ENCODE results near the gene SMPDL3A. TPM values are rescaled to one million over a fixed set of nuclear protein-coding genes. Genes with fewer than 3 reads are reported as not detected.

Gene SMPDL3A
- total RNA-seq, 1 experiment from 2014 or later, result 0.59 TPM

- no peak overlapping the region for H3K18ac ChIP-seq (ENCODE audit: insufficient read length, low read depth, low read length)
- peak; percentile 69 for DNase-seq
- H2BK120ac ChIP-seq (ENCODE audit: low read depth, low read length, poor library complexity, severe bottlenecking), result no peak overlapping the region
- H3K9me3 ChIP-seq (ENCODE audit: control insufficient read depth, low read depth, low read length), result no peaks in the 10 kb centered on the region
- H2BK5ac ChIP-seq (ENCODE audit: insufficient read length, low read length), result no peak overlapping the region
- no peak overlapping the region for H2AK5ac ChIP-seq (ENCODE audit: insufficient read length, low read length)
- no CpG with 5 or more reads among the region's 9 CpGs for WGBS (ENCODE audit: extremely low coverage, insufficient read length, low lambda C conversion rate)
- H3K4me2 ChIP-seq (ENCODE audit: insufficient read depth, insufficient read length, low read length), result no peak overlapping the region
- no peak overlapping the region for H2BK20ac ChIP-seq (ENCODE audit: low read depth, low read length, poor library complexity, severe bottlenecking)
- H3K4ac ChIP-seq (ENCODE audit: low read depth, low read length), result no peak overlapping the region
- Mint-ChIP-seq H3K4me1 (peaks cover 29 to 38% of the 10 kb centered on the region in 2 experiments), H3K27ac (no peak overlapping the region), H3K27me3 (ENCODE audit: low read depth) (peaks cover 12% of the 10 kb centered on the region), H3K4me3 (no peak overlapping the region), H3K9me3 (peaks cover 0 to 3% of the 10 kb centered on the region in 2 experiments; a peak in 1 of 5 replicates), H3K36me3 (ENCODE audit: insufficient read depth in 1 of 3, low read depth in 3 of 3) (peaks cover 0 to 1% (median 0%) of the 10 kb centered on the region in 3 experiments; a peak in 1 of 7 replicates)
- H3T11ph ChIP-seq (ENCODE audit: low read length), result no peak overlapping the region
- no peak overlapping the region for H3K9ac ChIP-seq (ENCODE audit: extremely low read depth, insufficient read length, low read length)
- no peak overlapping the region for H3K23ac ChIP-seq (ENCODE audit: insufficient read length, low read depth, low read length)
- H3K14ac ChIP-seq (ENCODE audit: insufficient read depth, low read length), result no peak overlapping the region
- no peaks in the 10 kb centered on the region for H3K79me2 ChIP-seq (ENCODE audit: insufficient read depth, low read length)
- no peak overlapping the region for H2AFZ ChIP-seq (ENCODE audit: low read length)
- no peak overlapping the region for H2BK12ac ChIP-seq (ENCODE audit: insufficient read length, low read depth, low read length)
- H3K27me3 ChIP-seq (ENCODE audit: insufficient read depth, low read length), result peaks cover 3% of the 10 kb centered on the region; the same call in 1 of the 2 replicates
- no peaks in the 10 kb centered on the region for H3K23me2 ChIP-seq (ENCODE audit: insufficient read length, low read depth, low read length, poor library complexity, severe bottlenecking)
- no peaks in the 10 kb centered on the region for H3K79me1 ChIP-seq (ENCODE audit: insufficient read depth, low read depth, low read length, poor library complexity, severe bottlenecking)
- H3K27ac ChIP-seq (ENCODE audit: insufficient read length, low read depth, low read length), result no peak overlapping the region
- no peak overlapping the region for H4K91ac ChIP-seq (ENCODE audit: insufficient read length, low read depth, low read length)
- peaks cover 4% of the 10 kb centered on the region; the same call in 1 of the 2 replicates for H3K4me1 ChIP-seq (ENCODE audit: insufficient read depth, low read length)
- no peak overlapping the region for H4K8ac ChIP-seq (replicated peaks; ENCODE audit: insufficient read length, low read depth, low read length)
- H3K56ac ChIP-seq (ENCODE audit: insufficient read length, low read depth, low read length), result no peak overlapping the region
- no peaks in the 10 kb centered on the region for H4K20me1 ChIP-seq (ENCODE audit: control insufficient read depth, insufficient read depth, insufficient read length)
- TF ChIP-seq, protein P1, sequence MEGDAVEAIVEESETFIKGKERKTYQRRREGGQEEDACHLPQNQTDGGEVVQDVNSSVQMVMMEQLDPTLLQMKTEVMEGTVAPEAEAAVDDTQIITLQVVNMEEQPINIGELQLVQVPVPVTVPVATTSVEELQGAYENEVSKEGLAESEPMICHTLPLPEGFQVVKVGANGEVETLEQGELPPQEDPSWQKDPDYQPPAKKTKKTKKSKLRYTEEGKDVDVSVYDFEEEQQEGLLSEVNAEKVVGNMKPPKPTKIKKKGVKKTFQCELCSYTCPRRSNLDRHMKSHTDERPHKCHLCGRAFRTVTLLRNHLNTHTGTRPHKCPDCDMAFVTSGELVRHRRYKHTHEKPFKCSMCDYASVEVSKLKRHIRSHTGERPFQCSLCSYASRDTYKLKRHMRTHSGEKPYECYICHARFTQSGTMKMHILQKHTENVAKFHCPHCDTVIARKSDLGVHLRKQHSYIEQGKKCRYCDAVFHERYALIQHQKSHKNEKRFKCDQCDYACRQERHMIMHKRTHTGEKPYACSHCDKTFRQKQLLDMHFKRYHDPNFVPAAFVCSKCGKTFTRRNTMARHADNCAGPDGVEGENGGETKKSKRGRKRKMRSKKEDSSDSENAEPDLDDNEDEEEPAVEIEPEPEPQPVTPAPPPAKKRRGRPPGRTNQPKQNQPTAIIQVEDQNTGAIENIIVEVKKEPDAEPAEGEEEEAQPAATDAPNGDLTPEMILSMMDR (conservative IDR thresholded peaks at IDR 0.05), result no peak
- H2BK15ac ChIP-seq (ENCODE audit: low read depth, low read length), result no peak overlapping the region
- H4K5ac ChIP-seq (ENCODE audit: insufficient read length, low read depth, low read length), result no peak overlapping the region
These were observed 33.2 kb upstream of the SMPDL3A start for GRCh38 chr6:122755901-122756300.
